Activated CD8-positive, alpha-beta memory T cell treated with anti-CD3 and anti-CD28 coated beads, Interleukin-2, amount 50 U/mL, for 24 hours (primary cell): ENCODE data around the gene DCBLD1.

Experiments used
- DNase-seq: peaks from one replicate; pipeline ENCODE4 v3.0.0-alpha.2; 2020; ENCODE audit errors: extremely low read depth

The DCBLD1 gene

DNA sequence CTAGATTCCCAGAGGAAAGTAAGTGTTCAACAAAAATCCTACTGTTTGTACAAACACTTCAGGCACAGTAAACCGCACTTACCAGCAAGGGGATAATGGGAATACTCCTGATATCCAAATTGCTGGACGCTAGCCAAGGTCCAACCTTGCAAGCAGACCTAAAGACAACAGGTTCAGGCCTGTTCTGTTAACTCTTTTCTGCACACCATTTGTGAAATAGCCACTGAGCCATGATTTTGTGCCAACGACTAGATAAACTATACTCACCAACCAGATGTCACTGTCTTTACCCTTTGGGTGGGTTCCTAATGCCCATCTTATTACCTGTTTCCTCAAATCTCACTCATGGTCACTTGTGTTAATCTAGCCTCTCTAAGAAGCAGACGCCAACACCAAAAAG lies 76.3 kb downstream of the DCBLD1 start:
- DNase-seq = no peak

DNA sequence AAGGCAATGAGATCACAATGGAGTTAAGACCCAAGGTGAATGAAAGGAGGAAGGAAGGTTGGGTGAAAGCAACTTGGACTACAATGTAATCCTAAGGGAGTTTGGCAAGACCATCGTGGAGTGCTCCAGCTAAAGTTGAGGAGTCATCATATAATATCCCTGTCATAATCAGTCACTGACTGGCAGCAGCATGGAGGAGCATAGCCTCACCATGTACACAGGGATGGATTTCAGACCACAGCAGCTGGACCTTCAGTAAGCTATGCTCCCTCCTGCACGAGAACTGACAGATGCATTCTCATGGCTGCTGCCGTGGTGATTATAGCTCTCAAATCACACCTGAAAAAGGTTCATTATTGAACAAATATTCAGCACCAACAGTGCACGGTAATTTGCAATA lies 76.8 kb downstream of the DCBLD1 start:
- no peak for DNase-seq

DNA sequence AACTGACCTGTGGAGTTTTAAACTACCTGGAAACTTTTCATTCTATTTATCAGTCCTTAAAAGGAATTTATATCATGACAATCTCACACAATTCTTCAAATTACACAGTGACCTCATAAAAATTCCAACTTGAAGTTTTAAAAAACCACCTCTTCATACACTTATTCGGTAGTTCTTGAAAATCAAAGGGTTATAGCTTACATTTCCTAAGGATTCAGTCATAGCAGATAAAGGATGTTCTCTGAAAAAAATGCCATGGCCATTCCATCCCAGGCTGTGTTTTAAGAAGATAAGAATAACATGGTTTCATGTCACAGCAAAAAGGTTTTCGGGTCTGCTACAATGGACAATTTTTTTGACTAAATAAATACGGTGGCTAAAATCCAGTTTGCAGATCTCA lies 78.7 kb downstream of the DCBLD1 start:
- no peak for DNase-seq

DNA sequence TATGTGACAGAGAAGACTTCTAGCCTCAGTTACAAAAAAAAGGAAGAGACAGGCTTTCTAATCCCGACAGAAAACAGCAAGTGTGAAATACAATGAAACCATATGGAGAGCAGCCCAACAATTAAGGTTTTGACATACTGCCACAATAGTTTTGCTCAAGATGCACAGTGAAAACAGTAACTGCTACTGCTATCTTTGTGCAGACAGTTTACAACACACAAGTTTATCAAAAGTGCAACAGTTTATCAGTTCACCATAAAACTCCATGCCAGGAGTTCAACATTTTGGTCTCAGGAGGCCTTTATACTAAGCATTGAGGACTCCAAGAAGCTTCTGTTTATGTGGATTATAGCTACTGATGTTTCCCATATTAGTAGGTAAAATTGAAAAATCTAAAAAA lies 82.2 kb downstream of the DCBLD1 start:
- no peak for DNase-seq

DNA sequence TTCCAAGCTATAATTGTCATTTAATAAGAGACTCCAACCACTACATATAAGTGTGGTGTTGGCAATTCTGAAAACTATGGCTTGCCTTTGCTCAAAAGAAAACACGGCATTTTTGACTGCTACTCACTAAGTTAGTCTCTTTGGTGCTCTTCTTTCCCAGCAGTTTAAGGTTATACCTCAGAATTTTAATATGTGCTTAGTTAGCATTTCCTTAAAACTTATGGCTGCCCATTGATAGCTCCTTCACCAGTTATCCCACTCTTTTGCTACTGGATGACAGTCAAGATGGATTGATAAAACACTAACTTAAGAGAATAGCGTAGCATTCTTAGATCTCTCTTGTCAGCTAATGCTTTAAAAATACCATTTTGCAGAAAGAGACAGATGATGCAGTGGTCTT lies 85.8 kb downstream of the DCBLD1 start:
- DNase-seq = no peak

DNA sequence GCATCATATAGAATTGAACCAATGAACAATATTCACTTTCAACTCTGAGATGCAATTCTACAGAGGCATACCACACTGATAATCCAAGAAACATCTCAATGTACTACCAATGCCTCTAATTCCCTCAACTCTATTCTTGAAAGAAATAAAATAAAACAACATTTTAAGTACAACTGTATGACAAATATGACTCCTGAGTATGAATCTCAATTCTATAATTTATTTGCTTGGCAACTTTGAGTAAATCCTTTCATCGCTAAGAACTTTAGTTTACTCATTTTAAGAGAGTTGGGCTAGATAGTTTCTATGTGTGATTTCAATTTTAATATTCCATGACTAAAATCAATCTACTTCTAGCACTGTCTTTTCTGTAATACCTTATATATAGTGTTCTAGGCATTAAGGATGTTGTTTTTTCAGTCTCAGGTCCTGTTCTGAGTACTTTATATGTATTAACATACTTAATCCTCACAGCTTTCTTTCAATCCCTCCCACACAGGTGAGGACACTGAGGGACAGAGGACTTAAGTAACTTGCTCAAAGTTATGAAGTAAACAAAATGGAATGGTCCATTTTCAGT lies 86.4 kb downstream of the DCBLD1 start:
- DNase-seq = no peak

DNA sequence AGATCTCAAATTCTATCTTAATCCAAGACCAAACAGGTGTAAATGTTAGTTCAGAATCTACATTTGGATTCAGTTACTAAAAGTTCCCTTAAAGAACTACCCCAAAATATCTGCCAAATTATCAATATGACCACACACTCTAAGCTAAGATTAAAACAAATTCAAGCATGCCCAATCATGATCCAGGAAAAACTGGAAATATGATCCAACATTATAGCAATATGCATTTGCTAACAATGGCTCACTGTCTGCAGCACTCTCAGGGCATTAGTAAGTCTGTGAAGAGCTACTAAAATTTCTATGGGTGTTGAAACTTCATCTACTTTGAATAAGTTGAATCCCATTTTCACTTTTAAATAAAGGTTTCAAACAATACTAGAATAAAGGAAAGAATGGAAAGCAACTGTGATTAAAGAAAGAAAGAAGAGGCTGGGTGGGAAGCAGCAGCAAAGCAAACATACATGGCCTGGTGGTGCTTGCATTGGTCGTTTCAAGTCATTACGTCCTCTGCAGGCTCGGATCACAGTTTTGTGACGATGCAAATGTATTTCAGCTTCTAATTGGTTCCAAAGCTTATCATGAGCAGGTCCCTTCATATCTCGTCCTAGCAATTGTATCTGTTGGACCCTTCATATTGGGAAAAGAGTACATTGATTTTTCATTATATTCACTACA lies 90.7 kb downstream of the DCBLD1 start:
- DNase-seq = no peak

DNA sequence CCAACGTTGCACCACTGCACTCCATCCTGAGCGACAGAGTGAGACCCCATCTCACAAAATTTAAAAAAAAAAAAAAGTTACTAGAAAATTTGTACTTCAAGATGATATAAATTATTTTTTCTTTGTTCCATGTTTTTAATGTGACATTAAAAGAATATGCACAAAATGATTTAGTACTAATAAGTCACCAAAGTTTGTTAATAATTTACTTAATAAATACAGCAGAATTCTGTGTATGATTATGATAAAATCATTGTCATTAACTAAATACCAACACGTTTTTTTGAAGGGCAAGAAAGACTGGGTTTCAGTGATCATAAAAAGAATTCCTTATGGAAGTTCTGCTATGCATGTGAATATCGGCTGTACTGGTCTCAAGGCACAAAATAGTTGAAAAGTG lies 91.7 kb downstream of the DCBLD1 start:
- DNase-seq = no peak

DNA sequence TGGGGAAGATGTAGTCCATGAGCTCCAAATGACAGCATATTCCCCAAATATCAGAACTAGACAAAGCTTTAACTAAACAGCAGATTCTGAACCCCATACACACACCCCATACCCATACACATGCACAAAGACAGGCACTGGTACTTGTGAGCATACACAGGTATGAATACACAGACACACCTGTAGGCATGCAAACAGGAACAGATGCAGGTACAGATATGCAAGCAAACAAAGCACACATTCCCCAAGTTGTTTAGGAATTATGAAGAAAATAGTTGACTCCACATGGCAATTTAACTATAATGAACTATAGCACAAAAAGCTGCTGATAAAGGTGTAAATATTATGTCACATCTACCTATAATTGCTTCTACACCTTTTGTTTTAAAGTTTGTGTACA lies 103.2 kb downstream of the DCBLD1 start:
- DNase-seq = no peak

DNA sequence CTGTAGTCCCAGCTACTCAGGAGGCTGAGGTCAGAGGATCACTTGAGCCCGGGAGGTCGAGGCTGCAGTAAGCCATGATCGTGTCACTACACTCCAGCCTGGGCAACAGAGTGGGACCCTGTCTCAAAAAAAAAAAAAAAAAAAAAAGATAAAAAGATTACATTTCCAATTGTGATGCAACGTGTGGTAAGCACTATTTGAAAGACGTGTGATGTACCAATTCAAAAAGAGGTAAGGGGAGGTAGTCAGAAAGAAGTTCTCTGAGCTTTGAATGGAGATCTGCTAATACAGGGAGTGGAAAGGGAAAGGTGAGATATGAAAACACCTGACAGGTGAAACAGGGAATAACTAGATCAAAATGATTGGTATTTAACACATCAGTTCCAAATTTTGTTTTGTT lies 108.0 kb downstream of the DCBLD1 start:
- DNase-seq = no peak

DNA sequence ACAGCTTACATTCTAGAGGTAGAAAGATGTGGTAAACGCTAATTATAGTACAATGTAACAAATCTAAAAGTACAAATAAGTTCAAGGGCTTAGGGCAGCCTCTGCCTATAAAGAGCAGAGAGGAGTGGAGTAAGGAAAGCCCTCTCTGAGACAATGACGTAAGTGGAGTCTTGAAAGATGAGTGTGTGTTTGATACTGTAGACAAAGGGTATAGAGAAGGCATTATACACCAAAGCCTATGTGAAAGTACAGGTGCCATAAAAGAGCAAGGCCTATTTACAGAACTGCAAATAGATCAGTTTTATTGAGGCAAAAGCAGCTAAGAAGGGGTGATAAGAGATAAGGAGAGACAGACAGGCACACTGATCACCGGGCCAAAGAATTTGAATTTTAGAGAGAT lies 108.9 kb downstream of the DCBLD1 start:
- DNase-seq = no peak

DNA sequence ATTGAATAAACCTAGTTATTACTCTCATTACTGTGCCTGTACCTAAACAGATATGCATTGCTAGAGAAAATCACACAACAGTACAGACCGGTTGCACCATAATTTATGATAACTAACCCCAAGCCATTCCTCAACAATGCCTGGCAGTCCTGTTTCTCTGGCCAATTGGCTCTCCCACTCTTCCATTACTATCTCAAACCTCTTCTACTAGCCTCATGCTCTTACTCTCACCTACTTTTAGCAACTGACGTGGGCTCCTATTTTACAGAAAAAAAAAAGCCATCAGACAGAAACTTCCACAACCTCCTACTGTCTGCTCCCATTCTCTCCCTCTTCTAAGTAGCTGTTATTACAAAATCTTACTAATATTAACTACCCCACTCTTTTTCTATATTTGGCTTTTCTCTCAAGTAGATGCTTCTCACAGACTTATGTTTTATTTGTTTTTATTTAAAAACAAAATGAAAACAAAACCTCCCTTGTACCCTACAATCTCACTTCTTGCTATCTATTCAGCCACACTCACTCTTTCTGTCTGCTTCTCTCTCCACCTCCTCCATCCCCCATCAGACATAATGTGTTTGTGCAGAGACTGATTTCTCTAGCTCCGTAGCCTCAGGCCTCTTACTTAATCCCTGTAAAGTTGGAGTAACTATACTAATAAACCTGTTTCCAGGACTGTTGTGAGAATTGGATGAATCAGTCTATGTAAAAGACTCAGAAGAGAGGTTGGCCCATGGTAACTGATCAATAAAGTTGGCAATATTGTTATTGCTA lies 110.7 kb downstream of the DCBLD1 start:
- DNase-seq = no peak

DNA sequence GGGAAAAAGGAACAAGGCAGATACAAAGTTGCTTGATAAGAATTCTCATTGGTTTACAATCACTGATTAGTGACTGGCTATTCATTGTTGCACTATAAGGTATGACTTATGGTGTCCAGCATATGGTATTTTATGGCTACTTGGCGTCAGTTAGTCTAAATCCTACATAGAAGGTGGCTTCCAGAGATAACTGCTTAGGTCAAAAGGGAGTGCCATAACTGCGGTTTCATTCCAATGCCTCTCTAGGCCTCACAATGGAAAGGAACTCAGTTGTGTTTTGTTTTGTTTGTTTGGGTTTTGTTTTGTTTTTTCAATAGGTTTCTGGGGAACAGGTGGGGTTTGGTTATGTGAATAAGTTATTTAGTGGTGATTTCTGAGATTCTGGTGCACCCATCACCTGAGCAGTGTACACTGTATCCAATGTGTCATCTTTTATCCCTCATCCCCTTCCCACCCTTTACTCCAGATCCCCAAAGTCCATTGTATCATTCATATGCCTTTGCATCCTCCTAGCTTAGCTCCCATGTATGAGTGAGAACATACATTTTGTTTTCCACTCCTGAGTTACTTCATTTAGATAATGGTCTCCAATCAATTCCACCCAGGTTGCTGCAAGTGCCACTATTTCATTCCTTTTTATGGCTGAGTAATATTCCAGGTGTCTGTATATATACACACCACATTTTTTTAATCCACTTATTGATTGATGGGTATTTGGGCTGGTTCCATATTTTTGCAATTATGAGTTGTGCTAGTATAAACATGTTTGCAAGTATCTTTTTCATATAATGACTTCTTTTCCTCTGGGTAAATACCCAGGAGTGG lies 112.8 kb downstream of the DCBLD1 start:
- DNase-seq = no peak

DNA sequence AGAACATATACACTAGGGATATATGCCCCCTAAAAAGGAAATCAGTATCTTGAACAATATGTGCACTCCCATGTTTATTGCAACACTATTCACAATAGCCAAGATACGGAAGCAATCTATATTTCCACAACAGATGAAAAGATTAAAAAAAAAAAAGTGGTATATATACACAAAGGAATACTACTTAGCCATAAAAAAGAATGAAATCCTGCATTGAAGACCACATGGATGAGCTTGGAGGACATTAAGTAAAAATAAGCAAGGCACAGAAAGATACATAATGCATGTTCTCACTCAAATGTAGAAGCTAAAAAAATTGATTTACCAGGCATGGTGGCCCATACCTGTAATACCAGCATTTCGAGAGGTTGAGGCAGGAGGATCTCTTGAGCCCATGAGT lies 115.3 kb downstream of the DCBLD1 start:
- no peak for DNase-seq
